HG02973 (cell line): ENCODE data around the gene HOXC10.

Experiments used
- ATAC-seq: cut with Tn5 transposase; IDR thresholded peaks from one replicate; pipeline ENCODE4 v1.9.1; 2021; ENCODE audit warnings: moderate library complexity; ENCODE audit not compliant: unreplicated experiment

The HOXC10 gene

GRCh38 chr12:54011665-54012532 lies 27.0 kb downstream of the HOXC10 start:
- no peak for ATAC-seq

- no peak for ATAC-seq
Measured at GRCh38 chr12:54012631-54013409, 27.9 kb downstream of the HOXC10 start.

GRCh38 chr12:54014377-54015017 lies 29.6 kb downstream of the HOXC10 start:
- no peak for ATAC-seq

- no peak for ATAC-seq
Measured at GRCh38 chr12:54015018-54015931, 30.3 kb downstream of the HOXC10 start.

- ATAC-seq, result no peak
Measured at GRCh38 chr12:54016051-54016450, 31.1 kb downstream of the HOXC10 start.

GRCh38 chr12:54016478-54016964 lies 31.6 kb downstream of the HOXC10 start:
- no peak for ATAC-seq

GRCh38 chr12:54017027-54017788 lies 32.3 kb downstream of the HOXC10 start:
- ATAC-seq, result peak; percentile 34

- peak; percentile 56 for ATAC-seq
Measured at GRCh38 chr12:54017878-54018467, 33.0 kb downstream of the HOXC10 start.

GRCh38 chr12:54018468-54018984 lies 33.6 kb downstream of the HOXC10 start:
- no peak for ATAC-seq

- no peak for ATAC-seq
Measured at GRCh38 chr12:54019091-54019811, 34.3 kb downstream of the HOXC10 start.

GRCh38 chr12:54019924-54020590 lies 35.1 kb downstream of the HOXC10 start:
- ATAC-seq, result no peak

- no peak for ATAC-seq
Measured at GRCh38 chr12:54020591-54021405, 35.9 kb downstream of the HOXC10 start.

- ATAC-seq, result no peak
Measured at GRCh38 chr12:54021432-54022013, 36.6 kb downstream of the HOXC10 start.

GRCh38 chr12:54022960-54023884 lies 38.3 kb downstream of the HOXC10 start:
- ATAC-seq, result no peak

GRCh38 chr12:54024127-54024526 lies 39.2 kb downstream of the HOXC10 start:
- ATAC-seq, result no peak
